HG02981 (cell line): ENCODE results near the gene MYOD1.

Experiments
- ATAC-seq: cut with Tn5 transposase; IDR thresholded peaks from one replicate; pipeline ENCODE4 v1.9.1; 2021; ENCODE audit warnings: mild to moderate bottlenecking, moderate library complexity; ENCODE audit not compliant: unreplicated experiment

Gene MYOD1

DNA sequence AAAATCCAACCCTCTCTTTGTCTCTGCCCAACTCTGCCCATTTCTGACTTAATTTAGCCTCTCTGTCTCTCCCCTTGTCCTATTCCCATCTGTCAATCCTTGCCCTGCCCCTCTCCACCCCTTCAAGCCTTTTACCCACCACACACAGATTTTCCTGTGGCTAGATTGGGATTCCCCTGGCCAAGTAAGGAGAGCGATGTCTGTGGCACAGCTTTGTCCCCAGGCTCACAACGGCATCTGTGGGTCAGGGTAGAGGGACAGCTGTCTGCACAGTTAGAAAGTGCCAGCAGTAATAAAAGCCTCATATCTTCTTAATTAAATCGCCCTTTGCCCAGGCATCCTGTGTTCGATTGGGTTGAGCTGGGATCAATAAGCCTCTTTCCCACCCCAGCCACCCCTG, 13.9 kb downstream of the MYOD1 start:
- ATAC-seq: no peak

DNA sequence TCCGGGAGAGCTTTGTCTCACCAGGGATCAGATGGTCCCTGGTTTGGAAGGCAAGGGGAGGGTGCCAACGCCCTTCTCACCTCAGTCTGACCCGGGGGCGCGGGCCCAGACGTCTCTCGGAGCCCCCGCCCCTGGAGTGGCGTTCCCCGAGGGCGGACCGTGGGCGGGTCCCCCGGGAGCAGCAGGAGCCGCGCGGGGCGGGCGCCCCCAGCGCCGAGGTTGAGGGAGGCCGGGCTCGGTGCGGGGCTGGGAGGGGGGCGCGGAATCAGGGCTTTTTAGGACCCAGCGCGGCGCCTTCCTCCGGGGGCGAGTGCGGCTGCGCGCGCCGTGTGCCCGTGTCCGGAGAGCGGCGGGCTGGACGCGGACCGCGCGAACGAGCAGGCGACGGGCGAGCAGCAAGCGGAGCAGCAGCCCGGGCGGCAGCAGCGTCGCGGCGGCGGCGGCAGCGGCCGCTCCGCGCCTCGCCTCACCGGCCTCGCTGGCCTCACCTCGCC, 15.1 kb downstream of the MYOD1 start, which contains the start of gene KCNC1:
TSS of gene KCNC1 (plus strand) at position 364 of the 494 bp plus-strand sequence. CDS start 1,222 bp downstream, outside the sequence.
- no peak for ATAC-seq

DNA sequence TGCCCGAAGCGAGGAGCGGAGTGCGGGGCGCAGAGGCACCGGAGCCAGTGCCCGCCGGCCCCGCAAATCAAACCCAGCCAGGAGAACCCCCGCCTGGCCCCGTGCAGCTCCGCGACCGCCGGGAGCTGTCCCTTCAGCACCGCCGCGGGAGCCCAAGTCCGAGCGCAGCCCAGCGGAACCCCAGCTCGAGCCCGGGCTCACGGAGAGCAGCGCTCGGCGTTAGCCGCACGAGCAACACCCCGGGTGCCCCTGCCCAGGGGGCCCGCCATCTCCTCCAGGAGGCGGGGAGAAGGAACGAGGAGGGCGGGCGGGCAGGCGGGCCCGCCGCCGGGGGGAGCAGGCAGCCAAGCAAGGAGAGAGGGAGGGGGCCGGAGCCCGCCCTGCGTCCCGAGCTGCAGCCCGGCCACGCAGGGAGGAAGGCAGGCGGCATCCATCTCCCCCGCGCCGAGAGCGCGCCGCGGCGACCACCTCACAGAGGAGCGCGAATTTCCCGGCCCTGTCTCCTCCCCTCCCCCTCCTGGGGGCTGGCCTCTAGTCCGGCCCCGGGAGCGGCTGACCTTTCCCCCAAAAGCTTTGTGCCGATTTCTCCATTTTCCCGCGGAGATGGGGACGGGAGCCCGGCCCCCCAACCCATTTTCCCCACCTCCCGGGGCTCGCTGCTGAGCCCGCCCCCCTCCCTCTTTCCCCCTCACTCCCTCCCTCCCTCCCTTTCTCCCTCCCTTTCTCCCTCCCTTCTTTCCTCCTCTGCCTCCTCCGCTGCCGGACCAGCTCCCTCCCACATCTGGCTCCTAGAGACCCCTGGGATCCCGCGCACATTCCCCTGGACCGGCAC, 15.8 kb downstream of the MYOD1 start:
- ATAC-seq: peak; percentile 49

DNA sequence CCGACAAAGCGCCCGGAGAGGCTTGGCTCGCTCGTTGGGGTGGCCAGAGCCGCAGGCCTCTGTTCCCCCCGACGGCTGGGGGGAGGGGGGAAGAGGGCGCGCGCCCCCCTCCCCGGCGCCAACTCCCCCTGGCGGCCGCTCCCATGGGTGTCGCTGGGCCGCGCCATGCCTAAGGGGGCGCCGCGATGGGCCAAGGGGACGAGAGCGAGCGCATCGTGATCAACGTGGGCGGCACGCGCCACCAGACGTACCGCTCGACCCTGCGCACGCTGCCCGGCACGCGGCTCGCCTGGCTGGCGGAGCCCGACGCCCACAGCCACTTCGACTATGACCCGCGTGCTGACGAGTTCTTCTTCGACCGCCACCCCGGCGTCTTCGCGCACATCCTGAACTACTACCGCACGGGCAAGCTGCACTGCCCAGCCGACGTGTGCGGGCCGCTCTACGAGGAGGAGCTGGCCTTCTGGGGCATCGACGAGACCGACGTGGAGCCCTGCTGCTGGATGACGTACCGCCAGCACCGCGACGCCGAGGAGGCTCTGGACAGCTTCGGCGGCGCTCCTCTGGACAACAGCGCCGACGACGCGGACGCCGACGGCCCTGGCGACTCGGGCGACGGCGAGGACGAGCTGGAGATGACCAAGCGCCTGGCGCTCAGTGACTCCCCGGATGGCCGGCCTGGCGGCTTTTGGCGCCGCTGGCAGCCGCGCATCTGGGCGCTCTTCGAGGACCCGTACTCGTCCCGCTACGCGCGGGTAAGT, 16.6 kb downstream of the MYOD1 start:
- ATAC-seq: no peak

DNA sequence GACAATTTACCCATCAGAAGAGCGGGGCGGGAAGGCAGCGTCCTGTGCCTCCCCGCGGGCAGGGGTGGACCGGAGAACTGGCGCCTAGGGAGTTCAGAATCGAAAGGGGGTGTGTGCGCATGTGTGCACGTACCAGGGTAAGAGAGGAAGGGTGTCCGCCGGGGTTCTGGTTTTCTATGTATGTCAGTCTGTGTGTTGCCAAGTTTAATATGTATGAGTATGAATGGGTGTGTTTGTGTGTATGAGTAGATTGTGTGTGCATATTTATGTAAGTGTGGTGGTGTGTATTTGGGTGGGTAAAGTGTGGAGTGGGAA, 17.2 kb downstream of the MYOD1 start:
- no peak for ATAC-seq

DNA sequence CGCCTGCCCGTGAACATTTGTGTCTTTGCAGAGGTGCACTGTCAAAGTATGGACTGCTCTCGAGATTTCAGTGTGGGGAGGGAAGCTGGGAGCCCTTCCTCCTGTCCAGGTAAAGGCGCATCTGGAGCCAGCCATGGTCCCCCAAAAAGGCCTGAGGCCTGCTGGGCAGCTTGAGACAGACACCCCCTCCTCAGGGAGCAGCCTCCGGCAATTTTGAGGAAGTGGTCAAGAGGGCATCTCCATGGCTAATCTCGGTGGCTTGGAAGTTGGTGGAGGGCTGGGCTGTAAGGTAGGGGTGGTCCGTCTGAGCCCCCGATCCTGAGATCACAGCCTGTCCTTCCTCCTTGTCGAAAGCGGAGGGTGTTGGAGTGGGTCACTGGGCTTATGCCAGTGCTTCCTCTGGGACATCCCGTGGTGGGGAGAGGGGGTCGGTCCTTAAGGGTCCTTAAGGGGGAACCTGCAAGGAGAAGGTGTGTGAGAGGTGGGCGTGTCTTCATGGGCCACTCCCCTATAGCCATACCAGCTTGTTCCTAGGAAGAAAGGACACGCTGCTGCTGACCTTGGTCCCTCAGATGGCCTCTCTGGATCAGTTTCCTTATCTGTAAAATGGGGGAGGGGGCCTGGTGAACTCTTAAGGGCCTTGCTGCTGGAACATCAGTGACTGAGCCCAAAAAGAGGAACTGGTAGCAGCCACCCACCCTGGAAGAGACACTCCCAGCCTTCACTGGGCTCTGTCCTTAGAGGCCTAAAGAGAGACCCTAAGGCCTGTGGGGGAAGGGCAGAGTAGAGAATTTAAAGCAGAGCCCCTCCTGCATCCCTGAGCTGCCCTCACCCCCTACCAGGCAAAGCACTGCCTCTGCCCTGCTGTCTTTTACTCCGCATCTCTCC, 17.8 kb downstream of the MYOD1 start:
- ATAC-seq: no peak

DNA sequence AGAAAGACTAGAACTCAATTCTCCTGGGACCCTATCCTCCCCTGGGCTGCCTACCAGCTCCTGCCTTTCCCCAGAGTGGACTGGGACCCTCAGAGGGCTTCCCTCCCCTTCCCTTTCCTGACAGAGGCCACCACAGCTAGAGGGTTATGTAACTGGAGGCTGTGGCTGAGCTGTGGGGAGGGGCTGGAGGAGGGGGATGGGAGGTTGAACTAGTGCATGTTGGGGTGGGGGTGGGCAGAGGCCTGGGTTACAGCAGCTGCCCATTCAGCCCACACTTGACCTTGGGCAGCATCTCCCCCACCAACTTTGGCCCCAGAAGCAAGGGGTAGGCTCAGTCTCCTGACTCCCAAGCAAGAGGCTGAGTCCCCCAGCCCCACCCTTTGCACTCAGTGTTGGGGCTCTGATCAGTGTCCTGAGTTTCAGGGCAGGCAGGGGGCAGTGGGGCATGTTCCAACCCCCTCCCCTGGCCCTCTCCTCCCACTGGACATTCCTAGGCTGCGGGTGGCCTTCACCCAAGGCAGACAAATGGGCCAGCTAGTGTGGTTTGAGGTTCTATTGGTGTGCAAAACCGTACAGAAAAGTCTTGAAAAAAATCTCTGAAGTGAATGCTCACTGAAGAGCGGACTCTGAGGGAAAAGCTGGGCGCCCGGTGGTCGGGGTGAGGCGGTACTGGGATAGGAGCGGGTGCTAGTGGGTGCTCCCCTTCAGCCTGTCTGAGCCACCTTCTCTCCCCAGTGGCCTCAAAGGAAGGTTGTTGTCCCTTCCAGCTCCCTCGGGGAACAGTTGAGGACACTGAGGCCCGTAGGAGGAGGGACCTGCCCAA, 19.0 kb downstream of the MYOD1 start:
- ATAC-seq: no peak

DNA sequence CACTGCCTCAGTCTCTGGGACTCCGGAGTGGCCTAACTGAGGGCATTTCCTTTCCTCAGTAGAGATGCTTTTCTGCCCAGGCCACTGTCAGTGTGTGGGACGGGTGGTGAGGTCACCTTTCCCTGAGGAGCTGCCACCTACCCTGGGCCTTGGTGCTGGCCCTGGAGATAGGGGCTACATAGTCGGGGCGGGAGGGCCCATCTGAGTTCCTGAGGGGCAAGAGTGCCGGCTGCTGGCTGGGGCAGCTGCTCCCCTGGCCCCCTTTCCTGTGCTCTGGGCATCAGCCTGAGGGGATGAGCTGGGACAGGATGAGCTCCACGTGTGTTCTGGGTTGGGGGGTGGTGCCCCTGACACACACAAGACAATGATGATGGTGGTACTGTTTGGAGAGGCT, 20.6 kb downstream of the MYOD1 start:
- no peak for ATAC-seq

DNA sequence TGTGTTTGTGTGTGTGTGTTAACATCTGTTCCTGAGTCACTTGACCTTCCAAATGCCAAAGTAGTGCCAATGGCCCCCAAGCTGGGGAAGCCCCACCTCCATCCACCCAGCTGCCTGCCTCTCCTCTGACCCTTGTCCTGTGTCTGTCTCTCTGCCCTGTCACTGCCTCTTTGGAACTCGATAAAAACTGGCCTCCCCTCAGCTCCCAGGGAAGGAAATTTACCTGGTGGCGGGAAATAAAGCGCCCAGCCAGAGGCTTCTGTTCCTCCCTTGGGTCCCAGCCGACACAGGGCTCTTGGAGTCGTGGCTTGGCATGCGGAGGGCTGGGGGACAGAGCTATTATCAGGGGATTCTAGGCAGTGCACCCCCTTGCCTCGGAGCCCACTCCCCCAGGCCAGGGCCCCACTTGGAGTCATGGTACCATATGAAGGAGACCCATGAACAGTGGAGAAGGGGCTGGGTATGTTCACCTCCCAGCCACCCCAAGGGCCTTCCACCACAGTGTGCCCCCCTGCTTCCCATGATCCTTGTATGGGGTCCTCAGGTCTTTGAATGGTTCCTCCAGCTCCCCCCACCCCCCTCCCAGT, 21.4 kb downstream of the MYOD1 start:
- ATAC-seq: no peak

DNA sequence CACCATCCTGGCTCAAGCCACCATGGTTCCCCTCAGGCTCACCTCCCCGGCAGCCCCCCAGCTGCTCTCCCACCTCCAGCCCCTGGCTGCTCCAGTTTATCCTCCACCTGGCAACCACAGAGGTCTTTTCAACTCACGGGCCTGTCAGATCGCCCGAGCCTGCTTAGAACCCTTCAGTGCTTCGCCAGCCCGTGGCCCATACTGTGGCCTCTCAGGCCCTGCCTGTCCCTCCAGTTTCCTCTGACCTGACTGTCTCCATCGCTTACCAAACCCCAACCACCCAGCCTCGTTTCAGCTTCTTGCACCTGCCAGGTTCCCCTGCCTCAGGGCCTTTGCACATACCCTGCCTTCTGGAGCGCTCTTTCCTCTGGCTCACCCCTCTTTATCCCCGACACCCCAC, 22.1 kb downstream of the MYOD1 start:
- ATAC-seq: no peak

DNA sequence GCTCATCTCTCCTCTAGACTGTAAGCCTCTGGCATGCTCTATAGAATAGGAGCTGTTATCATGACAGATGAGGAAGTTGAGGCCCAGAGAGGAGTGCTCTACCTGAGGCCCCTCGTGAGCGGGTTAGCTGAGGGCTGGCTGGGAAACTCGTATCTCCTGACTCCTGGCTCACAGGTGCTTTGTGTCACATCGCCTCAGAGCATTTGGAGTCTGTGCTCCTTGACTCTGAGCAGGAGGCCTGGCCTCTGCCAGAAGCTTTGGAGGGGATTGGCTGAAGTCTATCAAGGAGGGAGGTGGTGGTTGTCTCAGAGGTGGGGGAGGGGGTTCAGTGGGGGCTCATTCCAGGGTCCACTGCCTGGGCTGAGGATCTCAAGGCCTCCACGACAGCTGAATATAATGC, 22.6 kb downstream of the MYOD1 start:
- no peak for ATAC-seq

DNA sequence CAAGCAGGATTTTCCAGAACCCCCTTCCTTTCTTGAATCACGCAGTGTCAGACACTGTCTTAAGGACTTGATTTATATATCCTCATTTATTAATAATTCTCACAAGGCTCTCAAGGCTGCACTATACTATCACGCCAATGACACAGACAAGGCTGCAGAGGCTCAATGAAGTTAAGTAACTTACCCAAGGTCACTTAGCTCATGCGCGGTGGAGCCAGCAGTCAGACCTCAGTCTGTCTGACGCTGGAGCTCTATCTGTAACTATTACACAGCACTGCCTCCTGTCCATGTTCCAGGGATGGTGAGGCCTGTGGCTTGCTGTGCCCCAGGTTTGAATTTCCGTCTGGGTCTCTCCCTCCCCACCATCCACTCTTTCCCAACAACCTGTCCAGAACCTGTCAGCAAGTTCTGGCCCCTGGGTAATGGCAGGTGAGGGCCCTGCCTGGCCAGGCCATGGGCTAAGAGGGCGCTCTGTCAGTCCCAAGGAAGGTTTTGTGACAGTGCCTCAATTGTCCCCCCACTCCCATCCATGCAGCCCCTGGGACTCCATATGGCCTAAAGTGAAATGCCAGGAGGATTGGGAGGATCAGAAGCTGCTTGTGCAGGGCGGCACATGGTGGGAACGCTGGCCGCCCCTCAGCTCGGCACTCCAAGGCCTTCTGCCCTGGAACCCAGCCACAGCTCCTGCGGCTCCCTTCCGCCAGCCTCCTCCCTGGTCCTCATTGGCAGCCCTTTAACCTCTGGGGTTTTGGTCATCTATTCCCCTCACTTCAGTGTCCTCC, 23.8 kb downstream of the MYOD1 start:
- ATAC-seq: no peak

DNA sequence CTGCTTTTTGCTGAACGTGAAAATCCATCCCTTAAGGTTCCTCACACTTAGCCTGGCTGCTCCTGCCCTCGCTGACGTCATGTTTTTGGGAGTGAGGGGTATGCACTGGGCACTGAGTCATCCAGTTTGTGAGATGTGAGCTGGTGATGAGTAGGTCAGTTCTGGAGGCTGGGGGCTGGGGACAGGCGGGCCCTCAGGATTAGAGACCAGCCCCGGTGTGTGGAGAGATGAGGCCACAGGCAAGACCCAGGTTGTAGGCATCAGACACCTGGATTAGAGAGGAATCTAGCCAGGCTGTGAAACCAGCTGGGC, 24.4 kb downstream of the MYOD1 start:
- no peak for ATAC-seq

DNA sequence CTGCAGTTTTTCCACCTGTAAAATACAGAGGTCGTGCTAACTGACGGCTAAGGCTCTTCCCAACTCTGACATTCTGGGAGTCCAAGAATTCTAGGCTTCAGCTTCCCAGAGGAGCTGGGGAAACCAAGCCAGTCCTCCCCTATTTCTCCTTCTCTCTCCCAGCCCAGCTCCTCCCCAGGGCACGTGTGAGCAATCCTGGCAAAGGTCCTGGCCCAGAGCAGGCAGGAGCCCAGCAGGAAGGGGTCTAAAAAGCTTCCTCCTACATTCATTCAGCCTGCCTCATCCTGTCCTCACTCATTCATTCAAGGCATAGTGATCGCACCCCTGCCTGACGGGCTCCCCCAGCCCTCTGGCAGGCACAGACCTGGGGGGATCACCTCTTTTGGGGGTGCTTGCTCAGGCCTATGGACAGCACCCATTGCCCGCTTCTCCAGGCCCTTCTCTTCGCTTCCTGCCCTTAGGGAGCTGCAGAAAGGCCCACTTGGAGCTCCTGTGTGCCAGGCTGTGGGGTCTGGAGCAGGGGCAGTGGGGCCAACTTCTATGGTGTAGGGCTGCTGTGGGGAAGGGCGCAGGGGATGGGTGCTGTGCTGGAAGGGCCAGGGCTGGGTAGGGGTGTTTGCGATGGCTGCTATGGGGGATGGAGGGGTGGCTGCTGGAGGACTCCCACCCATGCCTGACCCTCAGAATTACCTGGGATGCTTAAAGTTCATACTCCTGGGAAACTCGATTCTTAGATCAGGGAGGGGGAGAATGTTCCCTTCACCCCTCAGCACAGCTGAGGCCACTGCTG, 25.0 kb downstream of the MYOD1 start:
- no peak for ATAC-seq

DNA sequence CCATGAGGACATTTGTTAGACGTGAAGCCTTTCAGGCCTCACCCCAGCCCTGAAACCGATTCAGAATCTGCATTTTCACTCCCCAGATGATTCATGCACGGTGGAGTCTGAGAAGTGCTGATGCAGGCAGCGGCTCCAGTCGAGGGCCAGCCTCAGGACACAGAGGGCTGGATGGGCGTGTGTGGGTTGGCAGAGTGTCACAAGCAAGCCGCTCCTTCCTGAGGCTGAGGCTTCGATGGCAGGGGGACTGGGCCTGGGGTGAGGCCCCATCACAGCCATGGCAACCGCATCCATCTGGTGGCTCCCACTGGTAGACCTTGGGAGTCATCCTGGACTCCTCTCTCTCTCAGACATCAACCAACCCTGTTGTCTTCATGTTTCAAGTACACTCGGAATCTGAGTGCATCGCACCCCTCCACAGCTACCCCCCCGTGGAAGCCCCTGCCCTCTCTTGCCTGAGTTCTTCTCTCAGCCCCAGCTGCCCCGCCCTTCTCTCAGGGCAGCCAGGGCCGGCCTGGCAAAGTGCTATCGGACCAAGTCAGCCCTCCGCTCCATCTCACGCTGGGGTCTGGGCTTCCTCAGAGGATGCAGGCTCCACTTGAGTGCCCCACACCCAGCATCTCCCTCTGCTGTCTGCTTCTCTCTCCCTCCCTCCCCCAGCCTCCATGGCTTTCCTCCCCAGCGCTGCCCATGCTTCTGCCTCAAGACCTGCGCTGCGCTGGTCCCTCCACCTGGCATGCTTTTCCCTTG, 25.8 kb downstream of the MYOD1 start:
- no peak for ATAC-seq

DNA sequence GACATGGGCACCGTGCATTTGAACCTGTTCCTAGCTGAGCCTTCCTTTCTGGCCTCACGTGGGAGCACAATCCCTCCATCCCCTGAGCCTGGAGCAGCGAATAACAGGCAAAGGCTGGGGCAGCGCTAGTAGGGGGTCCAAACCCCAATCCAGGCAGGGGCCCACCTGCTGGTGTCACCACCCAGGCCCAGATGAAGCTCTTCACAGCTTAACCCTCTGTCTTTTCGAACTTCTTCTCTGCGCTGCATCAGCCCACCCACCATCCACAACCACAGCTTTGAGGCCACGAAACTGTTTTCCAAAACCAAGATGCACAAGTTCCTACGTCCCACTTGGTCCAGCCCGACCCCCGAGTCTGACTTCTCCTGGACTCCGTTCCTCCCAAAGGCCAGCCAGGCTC, 26.7 kb downstream of the MYOD1 start:
- no peak for ATAC-seq

DNA sequence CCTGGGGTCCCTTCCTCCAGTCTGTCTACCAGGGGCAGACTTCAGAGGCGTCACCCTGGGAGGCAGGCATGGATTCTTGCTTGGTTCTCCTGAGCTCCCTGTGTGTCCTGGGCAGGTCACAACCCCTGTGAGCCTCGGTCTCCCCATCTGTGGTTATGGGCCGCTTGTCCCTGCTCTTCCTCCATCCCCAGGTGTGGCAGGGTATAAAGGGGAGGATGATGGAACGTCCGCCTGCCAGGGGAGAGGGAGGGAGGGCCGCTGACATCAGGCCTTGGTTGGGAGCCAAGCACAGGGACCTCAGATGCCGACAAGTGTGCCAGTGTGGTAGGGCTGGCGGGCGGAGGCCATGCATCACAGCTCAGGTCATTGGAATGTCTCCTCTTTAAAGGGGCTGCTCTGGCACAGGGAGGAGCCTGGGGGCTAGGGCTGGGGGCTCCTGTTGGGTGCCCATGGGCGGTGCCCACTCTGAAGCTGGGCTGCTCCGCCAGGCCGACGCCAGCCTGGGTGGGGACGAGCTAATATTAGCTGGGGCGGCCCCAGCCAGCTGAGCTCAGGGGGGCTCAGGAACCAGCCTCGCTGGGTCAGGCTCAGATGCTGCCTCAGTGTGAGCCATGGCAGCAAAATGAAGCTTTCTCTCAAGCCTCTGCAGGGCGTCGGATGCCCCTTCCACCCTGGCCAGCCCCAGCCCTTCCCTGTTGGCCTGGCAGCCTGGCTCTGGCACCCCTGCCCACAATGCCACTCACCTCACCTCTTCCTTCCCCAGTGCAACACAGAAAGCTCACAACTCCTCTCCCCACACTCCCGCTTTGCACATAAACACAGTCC, 28.0 kb downstream of the MYOD1 start:
- ATAC-seq: no peak
